ENCODE measurements around the gene SESN1. TPM values are rescaled to one million over a fixed set of nuclear protein-coding genes. Genes with fewer than 3 reads are reported as not detected.
"Not testable (repeated sequence)": the region's sequence is repeated elsewhere in the genome, so short reads cannot be mapped to it uniquely, and the experiment has no call there.

The SESN1 gene
- total RNA-seq, 3 donors from 2014 or later = 23.5 to 42.6 (median 32.8) TPM

DNA sequence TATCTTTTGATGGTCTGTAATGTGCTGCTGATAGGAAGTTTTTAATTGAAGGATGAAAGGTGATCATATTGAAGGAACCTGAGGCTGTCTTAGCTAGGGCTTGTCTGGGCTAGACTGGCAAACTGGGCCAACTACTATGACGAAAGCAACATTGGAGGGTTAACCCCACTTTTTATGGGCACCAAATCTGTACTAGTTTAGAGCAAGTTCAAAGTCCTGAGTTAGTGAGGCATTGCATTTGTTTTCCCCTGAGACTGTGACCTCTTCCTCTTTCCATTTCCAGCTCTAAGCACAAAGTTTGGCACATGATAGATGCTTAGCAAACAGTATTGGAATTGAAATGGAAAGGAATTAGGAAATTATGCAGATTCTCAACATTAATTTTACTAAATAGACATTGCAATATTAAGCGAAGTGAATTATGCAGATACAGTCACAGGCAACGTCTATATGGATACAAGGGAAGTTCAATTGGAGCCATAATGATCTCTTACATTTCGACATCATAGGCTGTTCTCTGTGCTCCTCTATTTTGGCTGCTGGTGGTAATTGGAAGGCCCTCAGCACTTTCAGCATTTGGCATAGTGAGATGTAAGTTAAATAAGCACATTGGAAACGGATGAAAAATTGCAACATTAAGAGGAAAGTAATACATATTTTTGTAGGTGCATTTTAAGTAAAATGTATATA lies 22.8 kb upstream of the SESN1 start:
- peak; percentile 97 for ATAC-seq
- Histone ChIP-seq H3K4me3 (no peak overlapping the region), H3K36me3 (ENCODE audit: low read depth) (no peaks in the 10 kb centered on the region), H3K4me1 (ENCODE audit: low read depth) (peaks cover 12% of the 10 kb centered on the region), H3K9me3 (no peaks in the 10 kb centered on the region)
- DNase-seq = peak in 1 of 3 donors; percentile 54
- TF ChIP-seq, protein P1, sequence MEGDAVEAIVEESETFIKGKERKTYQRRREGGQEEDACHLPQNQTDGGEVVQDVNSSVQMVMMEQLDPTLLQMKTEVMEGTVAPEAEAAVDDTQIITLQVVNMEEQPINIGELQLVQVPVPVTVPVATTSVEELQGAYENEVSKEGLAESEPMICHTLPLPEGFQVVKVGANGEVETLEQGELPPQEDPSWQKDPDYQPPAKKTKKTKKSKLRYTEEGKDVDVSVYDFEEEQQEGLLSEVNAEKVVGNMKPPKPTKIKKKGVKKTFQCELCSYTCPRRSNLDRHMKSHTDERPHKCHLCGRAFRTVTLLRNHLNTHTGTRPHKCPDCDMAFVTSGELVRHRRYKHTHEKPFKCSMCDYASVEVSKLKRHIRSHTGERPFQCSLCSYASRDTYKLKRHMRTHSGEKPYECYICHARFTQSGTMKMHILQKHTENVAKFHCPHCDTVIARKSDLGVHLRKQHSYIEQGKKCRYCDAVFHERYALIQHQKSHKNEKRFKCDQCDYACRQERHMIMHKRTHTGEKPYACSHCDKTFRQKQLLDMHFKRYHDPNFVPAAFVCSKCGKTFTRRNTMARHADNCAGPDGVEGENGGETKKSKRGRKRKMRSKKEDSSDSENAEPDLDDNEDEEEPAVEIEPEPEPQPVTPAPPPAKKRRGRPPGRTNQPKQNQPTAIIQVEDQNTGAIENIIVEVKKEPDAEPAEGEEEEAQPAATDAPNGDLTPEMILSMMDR (IDR thresholded peaks at IDR 0.05) = no peak
- intact Hi-C loops (cut with DNase I, micrococcal nuclease) = no loop called here

DNA sequence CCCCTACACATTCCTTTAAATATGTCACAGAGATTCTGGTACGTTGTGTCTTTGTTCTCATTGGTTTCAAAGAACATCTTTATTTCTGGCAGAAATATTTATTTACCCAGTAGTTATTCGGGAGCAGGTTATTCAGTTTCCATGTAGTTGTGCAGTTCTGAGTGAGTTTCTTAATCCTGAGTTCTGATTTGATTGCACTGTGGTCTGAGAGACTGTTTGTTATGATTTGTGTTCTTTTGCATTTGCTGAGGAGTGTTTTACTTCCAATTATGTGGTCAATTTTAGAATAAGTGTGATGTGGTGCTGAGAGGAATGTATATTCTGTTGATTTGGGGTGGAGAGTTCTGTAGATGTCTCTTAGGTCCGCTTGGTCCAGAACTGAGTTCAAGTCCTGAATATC lies 18.0 kb upstream of the SESN1 start:
- H3K4me1 ChIP-seq (ENCODE audit: low read depth); H3K36me3 ChIP-seq (ENCODE audit: low read depth); DNase-seq; H3K9me3 ChIP-seq; ATAC-seq; intact Hi-C loops (cut with DNase I, micrococcal nuclease); H3K4me3 ChIP-seq: not testable (repeated sequence)

DNA sequence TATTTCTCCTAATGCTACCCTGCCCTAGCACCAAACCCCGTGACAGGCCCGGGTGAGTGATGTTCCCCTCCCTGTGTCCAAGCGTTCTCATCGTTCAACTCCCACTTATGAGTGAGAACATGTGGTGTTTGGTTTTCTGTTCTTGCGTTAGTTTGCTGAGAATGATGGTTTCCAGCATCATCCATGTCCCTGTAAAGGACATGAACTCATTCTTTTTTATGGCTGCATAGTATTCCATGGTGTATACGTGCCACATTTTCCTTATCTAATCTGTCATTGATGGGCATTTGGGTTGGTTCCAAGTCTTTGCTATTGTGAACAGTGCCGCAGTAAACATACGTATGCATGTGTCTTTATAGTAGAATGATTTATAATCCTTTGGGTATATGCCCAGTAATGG lies 15.0 kb upstream of the SESN1 start:
- H3K36me3 ChIP-seq (ENCODE audit: low read depth); intact Hi-C loops (cut with DNase I, micrococcal nuclease); ATAC-seq; H3K4me1 ChIP-seq (ENCODE audit: low read depth); DNase-seq; H3K4me3 ChIP-seq; H3K9me3 ChIP-seq: not testable (repeated sequence)

DNA sequence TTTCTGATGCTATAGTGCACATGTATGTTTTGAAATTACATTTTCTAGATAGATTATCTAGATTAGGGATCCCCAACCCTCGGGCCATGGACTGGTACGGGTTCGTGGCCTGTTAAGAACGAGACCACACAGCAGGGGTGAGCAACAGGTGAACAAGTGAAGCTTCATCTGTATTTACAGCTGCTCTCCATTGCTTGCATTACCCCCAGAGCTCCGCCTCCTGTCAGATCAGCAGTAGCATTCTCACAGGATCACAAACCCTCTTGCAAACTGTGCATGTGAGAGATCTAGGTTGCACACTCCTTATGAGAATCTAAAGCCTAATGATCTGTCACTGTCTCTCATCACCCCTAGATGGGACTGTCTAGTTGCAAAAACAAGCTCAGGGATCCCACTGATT lies 11.0 kb upstream of the SESN1 start:
- Histone ChIP-seq H3K36me3 (ENCODE audit: low read depth) (no peaks in the 10 kb centered on the region), H3K4me3 (no peak overlapping the region), H3K4me1 (ENCODE audit: low read depth) (no peaks in the 10 kb centered on the region), H3K9me3 (peaks cover 2% of the 10 kb centered on the region)
- intact Hi-C loops (cut with DNase I, micrococcal nuclease) = no loop called here
- DNase-seq = no peak
- ATAC-seq = no peak
- TF ChIP-seq, protein P1 (IDR thresholded peaks at IDR 0.05) = no peak

DNA sequence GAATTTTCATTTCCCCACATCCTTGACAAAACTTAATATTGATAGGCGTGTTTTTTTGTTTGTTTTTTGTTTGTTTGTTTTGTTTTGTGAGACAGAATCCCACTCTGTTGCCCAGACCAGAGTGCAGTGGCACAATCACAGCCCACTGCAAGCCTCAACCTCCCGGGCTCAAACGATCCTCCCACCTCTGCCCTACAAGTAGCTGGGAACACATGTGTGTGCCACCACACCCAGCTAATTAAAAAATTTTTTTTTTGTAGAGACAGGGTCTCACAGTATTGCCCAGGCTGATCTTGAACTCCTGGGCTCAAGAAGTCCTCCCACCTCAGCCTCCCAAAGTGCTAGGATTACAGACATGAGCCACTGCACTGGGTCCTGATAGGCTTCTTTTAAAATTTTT lies 9.9 kb upstream of the SESN1 start:
- Histone ChIP-seq H3K4me3 (no peak overlapping the region), H3K9me3 (peaks cover under 1% of the 10 kb centered on the region), H3K4me1 (ENCODE audit: low read depth) (no peaks in the 10 kb centered on the region), H3K36me3 (ENCODE audit: low read depth) (no peaks in the 10 kb centered on the region)
- DNase-seq (no peak), ATAC-seq (no peak)
- TF ChIP-seq, protein P1 (IDR thresholded peaks at IDR 0.05) = no peak
- intact Hi-C loops (cut with DNase I, micrococcal nuclease) = no loop called here

DNA sequence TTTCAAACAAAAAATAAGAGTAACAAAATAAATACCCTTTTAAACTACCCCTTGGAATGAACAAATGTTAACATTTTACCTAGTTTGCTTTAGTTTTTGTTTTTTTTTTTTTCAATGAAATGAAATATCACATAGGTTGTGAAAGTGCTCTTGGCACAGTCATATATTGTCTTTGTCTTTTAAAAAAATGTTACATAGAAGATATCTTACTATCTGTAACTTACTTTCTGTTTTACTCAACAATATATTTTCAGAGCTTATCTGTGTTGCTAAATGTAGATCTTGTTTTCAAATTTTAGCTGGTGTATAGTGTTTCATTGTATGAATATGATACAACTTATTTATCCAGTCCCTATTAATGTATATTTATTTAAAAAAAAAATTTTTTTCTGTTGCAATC lies 9.3 kb upstream of the SESN1 start:
- intact Hi-C loops (cut with DNase I, micrococcal nuclease) = no loop called here
- no peak for DNase-seq
- H3K4me3 ChIP-seq = no peak overlapping the region
- no peaks in the 10 kb centered on the region for H3K9me3 ChIP-seq
- H3K36me3 ChIP-seq (ENCODE audit: low read depth) = no peaks in the 10 kb centered on the region
- H3K4me1 ChIP-seq (ENCODE audit: low read depth) = no peaks in the 10 kb centered on the region
- no peak for ATAC-seq
- TF ChIP-seq, protein P1 (IDR thresholded peaks at IDR 0.05) = no peak

DNA sequence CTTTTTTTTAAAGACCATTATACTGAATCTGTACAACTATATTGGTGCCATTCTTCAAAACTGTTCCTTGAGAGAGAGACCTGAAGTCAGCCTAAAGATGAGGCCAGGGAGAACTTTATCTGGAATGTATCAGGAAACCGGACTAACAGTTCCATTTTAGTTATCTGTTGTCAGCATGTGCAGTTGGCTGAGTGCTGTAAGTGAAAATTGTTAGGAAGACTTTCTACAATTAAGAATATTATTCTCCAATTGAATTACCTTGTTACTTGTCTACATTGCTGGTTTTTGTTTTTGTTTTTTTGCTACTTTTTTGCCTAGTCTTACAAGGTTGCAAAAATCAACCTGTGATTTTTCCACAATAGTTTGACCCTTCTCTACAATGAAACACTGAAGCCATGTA lies 8.1 kb upstream of the SESN1 start:
- Histone ChIP-seq H3K4me3 (no peak overlapping the region), H3K9me3 (no peaks in the 10 kb centered on the region), H3K36me3 (ENCODE audit: low read depth) (no peaks in the 10 kb centered on the region), H3K4me1 (ENCODE audit: low read depth) (no peaks in the 10 kb centered on the region)
- DNase-seq = no peak
- ATAC-seq = no peak
- intact Hi-C loops (cut with DNase I, micrococcal nuclease) = no loop called here
- TF ChIP-seq, protein P1 (IDR thresholded peaks at IDR 0.05) = no peak

Measured in mucosa of descending colon (tissue), 3 donors.